Epithelial cell of umbilical artery (primary cell): ENCODE data around the gene DCAF5. TPM values are rescaled to one million over a fixed set of nuclear protein-coding genes. Genes with fewer than 3 reads are reported as not detected.

Source experiments
- total RNA-seq: library from RNA; depleted of rRNA; stranded (reverse); fragments of >200 nt; gene quantifications from 2 replicates; pipeline ENCODE4 v1.2.3, GENCODE V29; 2014

Gene DCAF5
- total RNA-seq, result 11.1 and 13.6 TPM in 2 replicates

GRCh38 chr14:69152902-69153151 lies at the start of gene DCAF5:
Gene DCAF5, minus strand, starts transcription at chr14:69153119. Its CDS starts 141 bp downstream, at chr14:69152978.

GRCh38 chr14:69191340-69192111 lies 38.6 kb upstream of the DCAF5 start, which contains the start of gene EXD2:
Gene EXD2, plus strand, starts transcription at chr14:69191498. Its CDS starts 17,973 bp downstream, at chr14:69209471.

Other genes with a start within 250 kb of the DCAF5 start
- 174 and 177 TPM in 2 replicates for gene ACTN1, start 173.8 kb downstream of the DCAF5 start, total RNA-seq
- gene EXD2, start 38.4 kb upstream of the DCAF5 start, total RNA-seq, result 15.9 and 22.3 TPM in 2 replicates
- 0.30 and 0.65 TPM in 2 replicates for gene GALNT16, start 107.0 kb upstream of the DCAF5 start, total RNA-seq
- 178 and 191 TPM in 2 replicates for gene ERH, start 245.2 kb upstream of the DCAF5 start, total RNA-seq
- 96.2 and 115 TPM in 2 replicates for gene SLC39A9, start 245.6 kb upstream of the DCAF5 start, total RNA-seq